Endothelial cell of umbilical vein (primary cell): ENCODE results near the gene OR8B12. TPM values are rescaled to one million over a fixed set of nuclear protein-coding genes. Genes with fewer than 3 reads are reported as not detected.

Experiments
- BruUV-seq: library from RNA; stranded (reverse); fragments of 400-500 nt; replicated peaks from 2 replicates; lab custom pipeline; 2021; lab: Mats Ljungman, UMichigan
- CTCF ChIA-PET: fragments of 300-600, 350-600 bp; sonication (Branson Sonifier 250); formaldehyde crosslinking; loops from one replicate; lab custom pipeline; 2021; ENCODE audit warnings: antibody characterized with exemption, inconsistent platforms; lab: Charles Lee
- POLR2A ChIA-PET: fragments of 300-600, 350-600 bp; sonication (Branson Sonifier 250); formaldehyde crosslinking; loops from one replicate; lab custom pipeline; 2021; ENCODE audit warnings: antibody characterized with exemption, inconsistent platforms; lab: Charles Lee
- DNase-seq: peaks from one replicate; pipeline ENCODE4 v3.0.0-alpha.2; 2011; ENCODE audit warnings: low read depth, low spot score
- FAIRE-seq: peaks from 2 replicates; lab custom pipeline; 2011; peaks lifted over from hg19 to GRCh38; lab: Jason Lieb, UNC
- H2AFZ ChIP-seq: 2 replicates; pipeline ENCODE4 v1.6.0; 2012; ENCODE audit warnings: low read depth, low read length, control low read depth, inconsistent platforms
- H3K27ac ChIP-seq: 2 replicates; pipeline ENCODE4 v1.5.1; 2011; ENCODE audit warnings: low read depth, mild to moderate bottlenecking, control low read depth, low read length, moderate library complexity; ENCODE audit not compliant: insufficient read depth
- H3K27me3 ChIP-seq, 2 experiments: 2 replicates each; pipeline versions ENCODE4 v1.6.0 to v1.6.1; 2011; ENCODE audit warnings: low read length in 2 of 2, mixed read lengths in 1 of 2; ENCODE audit not compliant: control insufficient read depth in 2 of 2, insufficient read depth in 2 of 2
- H3K36me3 ChIP-seq, 2 experiments: 2 replicates in 1 of 2; 3 replicates in 1 of 2; pipeline ENCODE4 v1.5.1; 2011; ENCODE audit warnings: low read length in 2 of 2, mild to moderate bottlenecking in 1 of 2, moderate library complexity in 1 of 2; ENCODE audit not compliant: control insufficient read depth in 2 of 2, insufficient read depth in 2 of 2; ENCODE audit errors: extremely low read depth in 1 of 2
- H3K4me1 ChIP-seq: 3 replicates; pipeline ENCODE4 v1.5.1; 2011; ENCODE audit warnings: mild to moderate bottlenecking, low read length; ENCODE audit not compliant: control insufficient read depth, insufficient read depth; ENCODE audit errors: extremely low read depth
- H3K4me2 ChIP-seq: 2 replicates; pipeline ENCODE4 v1.6.1; 2011; ENCODE audit warnings: low read length, control low read depth, mixed read lengths; ENCODE audit not compliant: insufficient read depth
- H3K4me3 ChIP-seq, 3 experiments: fragments of 200-600 bp in 1 of 3; sonication (generic), shearing (Covaris generic) in 1 of 3; replicated peaks in 1 of 3; 2 replicates each; pipeline ENCODE4 v1.5.1; 2011 to 2016; ENCODE audit warnings: control low read depth in 3 of 3, low read length in 3 of 3, mild to moderate bottlenecking in 2 of 3, inconsistent platforms in 1 of 3, low read depth in 1 of 3, moderate library complexity in 1 of 3; ENCODE audit not compliant: insufficient read depth in 1 of 3
- H3K79me2 ChIP-seq: 2 replicates; pipeline ENCODE4 v1.6.0; 2012; ENCODE audit warnings: low read length, inconsistent platforms; ENCODE audit not compliant: control insufficient read depth, insufficient read depth
- H3K9ac ChIP-seq: replicated peaks from 2 replicates; pipeline ENCODE3; 2011; ENCODE audit warnings: low read length, control low read depth; ENCODE audit not compliant: insufficient read depth; ENCODE audit errors: extremely low read depth
- H3K9me1 ChIP-seq: replicated peaks from 3 replicates; pipeline ENCODE4 v1.6.0; 2011; ENCODE audit warnings: mild to moderate bottlenecking, low read length; ENCODE audit not compliant: control insufficient read depth, insufficient read depth; ENCODE audit errors: extremely low read depth
- H3K9me3 ChIP-seq: replicated peaks from 2 replicates; pipeline ENCODE4 v1.5.1; 2012; ENCODE audit warnings: low read length, inconsistent platforms; ENCODE audit not compliant: control insufficient read depth, insufficient read depth
- H4K20me1 ChIP-seq: replicated peaks from 2 replicates; pipeline ENCODE3; 2011; ENCODE audit warnings: mild to moderate bottlenecking, low read length; ENCODE audit not compliant: control insufficient read depth, insufficient read depth; ENCODE audit errors: extremely low read depth
- CTCF ChIP-seq, 2 donors: IDR thresholded peaks; 1 replicate in 1 of 2; 2 replicates in 1 of 2; pipeline ENCODE4 v1.5.1; 2011; ENCODE audit warnings: low read length in 2 of 2, mild to moderate bottlenecking in 2 of 2, moderate library complexity in 2 of 2, control low read depth in 1 of 2, inconsistent platforms in 1 of 2, low read depth in 1 of 2; ENCODE audit not compliant: insufficient read depth in 1 of 2; ENCODE audit errors: extremely low read depth in 1 of 2
- EZH2 ChIP-seq: IDR thresholded peaks from 2 replicates; pipeline ENCODE4 v1.6.1; 2012; ENCODE audit warnings: borderline replicate concordance, low read depth, mild to moderate bottlenecking, moderate library complexity, low read length, inconsistent platforms; ENCODE audit not compliant: severe bottlenecking
- FOS ChIP-seq: IDR thresholded peaks from 2 replicates; pipeline ENCODE4 v1.6.1; 2011; ENCODE audit warnings: mild to moderate bottlenecking, low read length, moderate library complexity, borderline replicate concordance; ENCODE audit not compliant: insufficient read depth
- GATA2 ChIP-seq: IDR thresholded peaks from 2 replicates; pipeline ENCODE4 v1.7.0; 2011; ENCODE audit warnings: low read depth, mild to moderate bottlenecking, moderate library complexity, mixed read lengths, low read length; ENCODE audit not compliant: insufficient read length, insufficient read depth
- JUN ChIP-seq: IDR thresholded peaks from 2 replicates; pipeline ENCODE4 v1.6.1; 2011; ENCODE audit warnings: borderline replicate concordance, low read depth; ENCODE audit not compliant: insufficient read length, insufficient read depth
- MAX ChIP-seq: IDR thresholded peaks from 2 replicates; pipeline ENCODE4 v1.6.1; 2011; ENCODE audit not compliant: insufficient read depth, insufficient read length
- MYC ChIP-seq: IDR thresholded peaks from one replicate; pipeline ENCODE4 v1.6.1; 2011; ENCODE audit warnings: mild to moderate bottlenecking, low read depth, low read length
- POLR2A ChIP-seq: IDR thresholded peaks from 2 replicates; pipeline ENCODE4 v1.6.1; 2012; ENCODE audit warnings: low read depth, mild to moderate bottlenecking, control low read depth, low read length
- POLR2AphosphoS5 ChIP-seq: IDR thresholded peaks from 2 replicates; pipeline ENCODE4 v1.6.1; 2012; ENCODE audit warnings: low read depth, mild to moderate bottlenecking, control low read depth, low read length, moderate library complexity; ENCODE audit not compliant: insufficient read depth
- dilution Hi-C: fragments of 300-500 bp; cut with MboI; formaldehyde crosslinking; loops from one replicate; pipeline ENCODE4 v1.15.0; 2019; ENCODE audit warnings: low sequenced_read_pairs; ENCODE audit not compliant: extremely low pct_ligation_motif_present
- intact Hi-C: fragments of 100-400 bp; cut with micrococcal nuclease; formaldehyde crosslinking; loops from one replicate; pipeline ENCODE4 v1.10.0; 2022
- polyA plus RNA-seq, 4 experiments: library from polyadenylated mRNA; depleted of rRNA in 3 of 4; stranded (reverse) in 3 of 4; unstranded in 1 of 4; fragments of >200 nt; gene quantifications; 2 replicates each; pipeline versions ENCODE4 v1.2.1 to v1.2.3, GENCODE V29; 2011 to 2012; ENCODE audit warnings: missing spikeins in 1 of 4
- total RNA-seq: library from RNA; stranded (reverse); gene quantifications from 2 replicates; pipeline ENCODE4 v1.2.3, GENCODE V29; 2021

OR8B12 gene
- total and polyA plus RNA-seq, 2 donors (not counting 3 experiments of a cell fraction or from before 2014, with no cell fraction given) = not detected

GRCh38 chr11:124569697-124570096, 26.2 kb upstream of the OR8B12 start, which contains the start of gene OR8A1:
Gene OR8A1, plus strand, starts transcription at chr11:124569997. Its CDS starts 123 bp downstream, at chr11:124570120.
- TF ChIP-seq CTCF (IDR thresholded peaks at IDR 0.05; ENCODE audit: extremely low read depth in 1 of 2, insufficient read depth in 1 of 2, low read depth in 1 of 2, low read length in 2 of 2) = no peak
- no peak for TF ChIP-seq EZH2
- TF ChIP-seq FOS = no peak
- TF ChIP-seq POLR2AphosphoS5 = no peak
- TF ChIP-seq POLR2A = no peak
- TF ChIP-seq JUN = no peak
- TF ChIP-seq MAX = no peak
- TF ChIP-seq MYC = no peak
- TF ChIP-seq GATA2 = no peak
- Histone ChIP-seq H3K4me3 (no peak within 1 kb of the TSS), H3K36me3 (no peaks in the 10 kb centered on the region), H4K20me1 (no peaks in the 10 kb centered on the region), H3K9ac (no peak within 1 kb of the TSS), H3K9me1 (peaks cover 4% of the 10 kb centered on the region), H3K4me1 (no peaks in the 10 kb centered on the region), H3K4me2 (no peak within 1 kb of the TSS), H3K27ac (no peak within 1 kb of the TSS), H3K9me3 (no peaks in the 10 kb centered on the region), H3K27me3 (peaks cover 0 to 2% of the 10 kb centered on the region in 2 experiments), H2AFZ (no peak within 1 kb of the TSS), H3K79me2 (no peaks in the 10 kb centered on the region)
- FAIRE-seq (no peak), DNase-seq (no peak)
- intact Hi-C loops = no loop called here
- no TSS peak for BruUV-seq
- ChIA-PET POLR2A (no interaction called here), CTCF (interaction anchor here (1.6 to 2.3 kb wide), 2 partner anchors 14 to 16 kb away, joined by 4 to 8 read pairs; no protein-coding TSS in a partner anchor)
- dilution Hi-C loops = no loop called here
